Measurements from ENCODE around the gene KIF25. TPM values are rescaled to one million over a fixed set of nuclear protein-coding genes. Genes with fewer than 3 reads are reported as not detected.
A peak's percentile ranks its signal among the peaks of the same experiment; 100 is the strongest.

Gene KIF25
- total RNA-seq, 1 experiment from 2014 or later, result 0.28 TPM

DNA sequence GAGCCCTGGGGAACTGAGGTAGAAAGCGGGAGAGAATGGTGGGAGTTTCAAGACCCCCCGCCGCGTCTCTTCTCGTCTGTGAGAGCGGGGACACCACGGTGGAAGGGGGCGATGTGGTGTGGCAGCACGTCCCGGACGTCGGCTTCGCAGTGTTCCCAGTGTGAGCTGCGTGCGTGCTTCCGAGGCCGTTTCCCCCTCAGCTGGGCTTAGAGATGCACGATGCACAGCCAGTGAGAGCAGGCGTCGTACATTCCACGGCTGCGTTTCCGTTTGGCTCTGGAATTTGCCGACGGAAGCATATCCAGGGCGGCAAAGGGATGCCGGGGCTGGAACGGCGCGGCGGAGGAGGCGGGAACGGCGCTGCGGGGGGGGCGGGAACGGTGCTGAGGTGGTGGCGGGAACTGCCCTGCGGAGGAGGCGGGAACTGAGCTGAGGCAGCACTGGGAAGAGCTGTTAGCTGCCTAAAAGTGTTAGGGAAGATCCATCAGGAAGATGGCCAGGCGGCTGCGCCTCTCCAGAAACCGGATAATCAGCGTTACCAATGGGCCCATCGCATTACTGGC, 37.7 kb downstream of the KIF25 start (continued):
- TF ChIP-seq ZNF396 (CRISPR knock-in tag; IDR thresholded peaks at IDR 0.05; ENCODE audit: borderline replicate concordance) (no peak), MXD4 (CRISPR knock-in tag; IDR thresholded peaks at IDR 0.05; ENCODE audit: borderline replicate concordance) (no peak), SOX15 (CRISPR knock-in tag; IDR thresholded peaks at IDR 0.05) (no peak), JUN (CRISPR knock-in tag; IDR thresholded peaks at IDR 0.05) (no peak), JAZF1 (CRISPR knock-in tag; IDR thresholded peaks at IDR 0.05) (no peak), ZNF121 (CRISPR knock-in tag; IDR thresholded peaks at IDR 0.05) (peak; percentile 59; the same call in 1 of the 2 replicates), GABPB1 (CRISPR knock-in tag; IDR thresholded peaks at IDR 0.05) (no peak), FOXK1 (CRISPR knock-in tag; IDR thresholded peaks at IDR 0.05) (peak; percentile 85), CREB1 (CRISPR knock-in tag; IDR thresholded peaks at IDR 0.05) (peak; percentile 80), ZNF232 (CRISPR knock-in tag; IDR thresholded peaks at IDR 0.05) (peak; percentile 87), NR1H2 (CRISPR knock-in tag; IDR thresholded peaks at IDR 0.05) (no peak), ATF1 (CRISPR knock-in tag; IDR thresholded peaks at IDR 0.05) (no peak), ZNF423 (CRISPR knock-in tag; IDR thresholded peaks at IDR 0.05) (no peak), MYBL2 (CRISPR knock-in tag; IDR thresholded peaks at IDR 0.05) (peak; percentile 54; the same call in 1 of the 2 replicates), ZNF317 (CRISPR knock-in tag; IDR thresholded peaks at IDR 0.05; ENCODE audit: borderline replicate concordance, low read depth) (0 out of 2 replicates have a peak, but pooled peaks have one; percentile 42)
- TF ChIP-seq, protein P1, sequence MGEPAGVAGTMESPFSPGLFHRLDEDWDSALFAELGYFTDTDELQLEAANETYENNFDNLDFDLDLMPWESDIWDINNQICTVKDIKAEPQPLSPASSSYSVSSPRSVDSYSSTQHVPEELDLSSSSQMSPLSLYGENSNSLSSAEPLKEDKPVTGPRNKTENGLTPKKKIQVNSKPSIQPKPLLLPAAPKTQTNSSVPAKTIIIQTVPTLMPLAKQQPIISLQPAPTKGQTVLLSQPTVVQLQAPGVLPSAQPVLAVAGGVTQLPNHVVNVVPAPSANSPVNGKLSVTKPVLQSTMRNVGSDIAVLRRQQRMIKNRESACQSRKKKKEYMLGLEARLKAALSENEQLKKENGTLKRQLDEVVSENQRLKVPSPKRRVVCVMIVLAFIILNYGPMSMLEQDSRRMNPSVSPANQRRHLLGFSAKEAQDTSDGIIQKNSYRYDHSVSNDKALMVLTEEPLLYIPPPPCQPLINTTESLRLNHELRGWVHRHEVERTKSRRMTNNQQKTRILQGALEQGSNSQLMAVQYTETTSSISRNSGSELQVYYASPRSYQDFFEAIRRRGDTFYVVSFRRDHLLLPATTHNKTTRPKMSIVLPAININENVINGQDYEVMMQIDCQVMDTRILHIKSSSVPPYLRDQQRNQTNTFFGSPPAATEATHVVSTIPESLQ (CRISPR knock-in tag; IDR thresholded peaks at IDR 0.05), result no peak
- TF ChIP-seq, protein P2, sequence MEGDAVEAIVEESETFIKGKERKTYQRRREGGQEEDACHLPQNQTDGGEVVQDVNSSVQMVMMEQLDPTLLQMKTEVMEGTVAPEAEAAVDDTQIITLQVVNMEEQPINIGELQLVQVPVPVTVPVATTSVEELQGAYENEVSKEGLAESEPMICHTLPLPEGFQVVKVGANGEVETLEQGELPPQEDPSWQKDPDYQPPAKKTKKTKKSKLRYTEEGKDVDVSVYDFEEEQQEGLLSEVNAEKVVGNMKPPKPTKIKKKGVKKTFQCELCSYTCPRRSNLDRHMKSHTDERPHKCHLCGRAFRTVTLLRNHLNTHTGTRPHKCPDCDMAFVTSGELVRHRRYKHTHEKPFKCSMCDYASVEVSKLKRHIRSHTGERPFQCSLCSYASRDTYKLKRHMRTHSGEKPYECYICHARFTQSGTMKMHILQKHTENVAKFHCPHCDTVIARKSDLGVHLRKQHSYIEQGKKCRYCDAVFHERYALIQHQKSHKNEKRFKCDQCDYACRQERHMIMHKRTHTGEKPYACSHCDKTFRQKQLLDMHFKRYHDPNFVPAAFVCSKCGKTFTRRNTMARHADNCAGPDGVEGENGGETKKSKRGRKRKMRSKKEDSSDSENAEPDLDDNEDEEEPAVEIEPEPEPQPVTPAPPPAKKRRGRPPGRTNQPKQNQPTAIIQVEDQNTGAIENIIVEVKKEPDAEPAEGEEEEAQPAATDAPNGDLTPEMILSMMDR (IDR thresholded peaks at IDR 0.05), result no peak
- TF ChIP-seq, protein P3, sequence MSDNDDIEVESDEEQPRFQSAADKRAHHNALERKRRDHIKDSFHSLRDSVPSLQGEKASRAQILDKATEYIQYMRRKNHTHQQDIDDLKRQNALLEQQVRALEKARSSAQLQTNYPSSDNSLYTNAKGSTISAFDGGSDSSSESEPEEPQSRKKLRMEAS (CRISPR knock-in tag; IDR thresholded peaks at IDR 0.05), result peak; percentile 93; the same call in 1 of the 2 replicates
- TF ChIP-seq, protein P4, sequence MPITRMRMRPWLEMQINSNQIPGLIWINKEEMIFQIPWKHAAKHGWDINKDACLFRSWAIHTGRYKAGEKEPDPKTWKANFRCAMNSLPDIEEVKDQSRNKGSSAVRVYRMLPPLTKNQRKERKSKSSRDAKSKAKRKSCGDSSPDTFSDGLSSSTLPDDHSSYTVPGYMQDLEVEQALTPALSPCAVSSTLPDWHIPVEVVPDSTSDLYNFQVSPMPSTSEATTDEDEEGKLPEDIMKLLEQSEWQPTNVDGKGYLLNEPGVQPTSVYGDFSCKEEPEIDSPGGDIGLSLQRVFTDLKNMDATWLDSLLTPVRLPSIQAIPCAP (CRISPR knock-in tag; IDR thresholded peaks at IDR 0.05), result peak; percentile 92
- TF ChIP-seq, protein P5, sequence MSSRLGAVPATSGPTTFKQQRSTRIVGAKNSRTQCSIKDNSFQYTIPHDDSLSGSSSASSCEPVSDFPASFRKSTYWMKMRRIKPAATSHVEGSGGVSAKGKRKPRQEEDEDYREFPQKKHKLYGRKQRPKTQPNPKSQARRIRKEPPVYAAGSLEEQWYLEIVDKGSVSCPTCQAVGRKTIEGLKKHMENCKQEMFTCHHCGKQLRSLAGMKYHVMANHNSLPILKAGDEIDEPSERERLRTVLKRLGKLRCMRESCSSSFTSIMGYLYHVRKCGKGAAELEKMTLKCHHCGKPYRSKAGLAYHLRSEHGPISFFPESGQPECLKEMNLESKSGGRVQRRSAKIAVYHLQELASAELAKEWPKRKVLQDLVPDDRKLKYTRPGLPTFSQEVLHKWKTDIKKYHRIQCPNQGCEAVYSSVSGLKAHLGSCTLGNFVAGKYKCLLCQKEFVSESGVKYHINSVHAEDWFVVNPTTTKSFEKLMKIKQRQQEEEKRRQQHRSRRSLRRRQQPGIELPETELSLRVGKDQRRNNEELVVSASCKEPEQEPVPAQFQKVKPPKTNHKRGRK (CRISPR knock-in tag; IDR thresholded peaks at IDR 0.05; ENCODE audit: borderline replicate concordance), result no peak
- TF ChIP-seq, protein P6, sequence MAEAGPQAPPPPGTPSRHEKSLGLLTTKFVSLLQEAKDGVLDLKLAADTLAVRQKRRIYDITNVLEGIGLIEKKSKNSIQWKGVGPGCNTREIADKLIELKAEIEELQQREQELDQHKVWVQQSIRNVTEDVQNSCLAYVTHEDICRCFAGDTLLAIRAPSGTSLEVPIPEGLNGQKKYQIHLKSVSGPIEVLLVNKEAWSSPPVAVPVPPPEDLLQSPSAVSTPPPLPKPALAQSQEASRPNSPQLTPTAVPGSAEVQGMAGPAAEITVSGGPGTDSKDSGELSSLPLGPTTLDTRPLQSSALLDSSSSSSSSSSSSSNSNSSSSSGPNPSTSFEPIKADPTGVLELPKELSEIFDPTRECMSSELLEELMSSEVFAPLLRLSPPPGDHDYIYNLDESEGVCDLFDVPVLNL (CRISPR knock-in tag; IDR thresholded peaks at IDR 0.05; ENCODE audit: borderline replicate concordance, low read depth), result peak; percentile 31; the same call in 1 of the 2 replicates
- TF ChIP-seq, protein P7, sequence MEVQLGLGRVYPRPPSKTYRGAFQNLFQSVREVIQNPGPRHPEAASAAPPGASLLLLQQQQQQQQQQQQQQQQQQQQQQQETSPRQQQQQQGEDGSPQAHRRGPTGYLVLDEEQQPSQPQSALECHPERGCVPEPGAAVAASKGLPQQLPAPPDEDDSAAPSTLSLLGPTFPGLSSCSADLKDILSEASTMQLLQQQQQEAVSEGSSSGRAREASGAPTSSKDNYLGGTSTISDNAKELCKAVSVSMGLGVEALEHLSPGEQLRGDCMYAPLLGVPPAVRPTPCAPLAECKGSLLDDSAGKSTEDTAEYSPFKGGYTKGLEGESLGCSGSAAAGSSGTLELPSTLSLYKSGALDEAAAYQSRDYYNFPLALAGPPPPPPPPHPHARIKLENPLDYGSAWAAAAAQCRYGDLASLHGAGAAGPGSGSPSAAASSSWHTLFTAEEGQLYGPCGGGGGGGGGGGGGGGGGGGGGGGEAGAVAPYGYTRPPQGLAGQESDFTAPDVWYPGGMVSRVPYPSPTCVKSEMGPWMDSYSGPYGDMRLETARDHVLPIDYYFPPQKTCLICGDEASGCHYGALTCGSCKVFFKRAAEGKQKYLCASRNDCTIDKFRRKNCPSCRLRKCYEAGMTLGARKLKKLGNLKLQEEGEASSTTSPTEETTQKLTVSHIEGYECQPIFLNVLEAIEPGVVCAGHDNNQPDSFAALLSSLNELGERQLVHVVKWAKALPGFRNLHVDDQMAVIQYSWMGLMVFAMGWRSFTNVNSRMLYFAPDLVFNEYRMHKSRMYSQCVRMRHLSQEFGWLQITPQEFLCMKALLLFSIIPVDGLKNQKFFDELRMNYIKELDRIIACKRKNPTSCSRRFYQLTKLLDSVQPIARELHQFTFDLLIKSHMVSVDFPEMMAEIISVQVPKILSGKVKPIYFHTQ (CRISPR knock-in tag; IDR thresholded peaks at IDR 0.05), result no peak
- TF ChIP-seq, protein P8, sequence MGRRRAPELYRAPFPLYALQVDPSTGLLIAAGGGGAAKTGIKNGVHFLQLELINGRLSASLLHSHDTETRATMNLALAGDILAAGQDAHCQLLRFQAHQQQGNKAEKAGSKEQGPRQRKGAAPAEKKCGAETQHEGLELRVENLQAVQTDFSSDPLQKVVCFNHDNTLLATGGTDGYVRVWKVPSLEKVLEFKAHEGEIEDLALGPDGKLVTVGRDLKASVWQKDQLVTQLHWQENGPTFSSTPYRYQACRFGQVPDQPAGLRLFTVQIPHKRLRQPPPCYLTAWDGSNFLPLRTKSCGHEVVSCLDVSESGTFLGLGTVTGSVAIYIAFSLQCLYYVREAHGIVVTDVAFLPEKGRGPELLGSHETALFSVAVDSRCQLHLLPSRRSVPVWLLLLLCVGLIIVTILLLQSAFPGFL (CRISPR knock-in tag; IDR thresholded peaks at IDR 0.05; ENCODE audit: borderline replicate concordance), result no peak
- TF ChIP-seq, protein P9, sequence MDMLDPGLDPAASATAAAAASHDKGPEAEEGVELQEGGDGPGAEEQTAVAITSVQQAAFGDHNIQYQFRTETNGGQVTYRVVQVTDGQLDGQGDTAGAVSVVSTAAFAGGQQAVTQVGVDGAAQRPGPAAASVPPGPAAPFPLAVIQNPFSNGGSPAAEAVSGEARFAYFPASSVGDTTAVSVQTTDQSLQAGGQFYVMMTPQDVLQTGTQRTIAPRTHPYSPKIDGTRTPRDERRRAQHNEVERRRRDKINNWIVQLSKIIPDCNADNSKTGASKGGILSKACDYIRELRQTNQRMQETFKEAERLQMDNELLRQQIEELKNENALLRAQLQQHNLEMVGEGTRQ (CRISPR knock-in tag; IDR thresholded peaks at IDR 0.05), result no peak
- TF ChIP-seq, protein P10, sequence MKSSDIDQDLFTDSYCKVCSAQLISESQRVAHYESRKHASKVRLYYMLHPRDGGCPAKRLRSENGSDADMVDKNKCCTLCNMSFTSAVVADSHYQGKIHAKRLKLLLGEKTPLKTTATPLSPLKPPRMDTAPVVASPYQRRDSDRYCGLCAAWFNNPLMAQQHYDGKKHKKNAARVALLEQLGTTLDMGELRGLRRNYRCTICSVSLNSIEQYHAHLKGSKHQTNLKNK (CRISPR knock-in tag; IDR thresholded peaks at IDR 0.05), result no peak

All from WTC11 (cell line).